Measurements from ENCODE around the gene FBXW9. TPM values are rescaled to one million over a fixed set of nuclear protein-coding genes. Genes with fewer than 3 reads are reported as not detected.
"Not testable (repeated sequence)": the region's sequence is repeated elsewhere in the genome, so short reads cannot be mapped to it uniquely, and the experiment has no call there.

FBXW9 gene
- total and polyA plus RNA-seq, 11 donors: 1.0 to 5.0 (median 2.4) TPM

GRCh38 chr19:12646551-12646950 lies 49.9 kb downstream of the FBXW9 start:
- no peak for TF ChIP-seq POLR2A (IDR thresholded peaks at IDR 0.05)
- no peaks in the 10 kb centered on the region for H3K27me3 ChIP-seq
- peaks cover 3 to 18% (median 10%) of the 10 kb centered on the region in 12 donors for H3K4me1 ChIP-seq
- intact Hi-C loops (cut with DNase I): no loop called here
- WGBS, 4 donors: 77 to 90% (median 84%) methylated on average over 10 of the region's 10 CpGs
- no peak for DNase-seq
- H3K9me3 ChIP-seq: no peaks in the 10 kb centered on the region
- peaks cover 0 to 15% (median 0%) of the 10 kb centered on the region in 9 donors for H3K36me3 ChIP-seq
- H3K27ac ChIP-seq: no peak overlapping the region
- H3K4me3 ChIP-seq: no peak overlapping the region
- no peak for ATAC-seq

- intact Hi-C loops (cut with DNase I); DNase-seq; H3K4me3 ChIP-seq; H3K27ac ChIP-seq; ATAC-seq; H3K9me3 ChIP-seq; H3K27me3 ChIP-seq; H3K36me3 ChIP-seq: not testable (repeated sequence)
- 95 to 97% (median 96%) methylated on average over 14 of the region's 14 CpGs for whole genome bisulfite sequencing, 4 donors
- peaks cover 3 to 27% (median 16%) of the 10 kb centered on the region in 12 donors for H3K4me1 ChIP-seq
Observed at GRCh38 chr19:12643716-12644115, 52.7 kb downstream of the FBXW9 start.

GRCh38 chr19:12642506-12642905 lies 53.9 kb downstream of the FBXW9 start:
- 89 to 94% (median 93%) methylated on average over 26 of the region's 26 CpGs for WGBS, 4 donors
- Histone ChIP-seq H3K27ac (no peak overlapping the region), H3K27me3 (no peaks in the 10 kb centered on the region), H3K36me3 (peaks cover 0 to 6% (median 0%) of the 10 kb centered on the region in 9 donors), H3K4me1 (peaks cover 0 to 15% (median 7%) of the 10 kb centered on the region in 12 donors), H3K9me3 (no peaks in the 10 kb centered on the region), H3K4me3 (no peak overlapping the region)
- ATAC-seq: no peak
- TF ChIP-seq POLR2A (IDR thresholded peaks at IDR 0.05) (no peak), CTCF (IDR thresholded peaks at IDR 0.05) (no peak)
- no peak for DNase-seq
- intact Hi-C loops (cut with DNase I): no loop called here

- ATAC-seq: no peak
- intact Hi-C loops (cut with DNase I): no loop called here
Observed at GRCh38 chr19:12641456-12641855, 55.0 kb downstream of the FBXW9 start.

More at GRCh38 chr19:12641456-12641855, 55.0 kb downstream of the FBXW9 start:
- Histone ChIP-seq H3K9me3 (no peaks in the 10 kb centered on the region), H3K4me3 (no peak overlapping the region), H3K27ac (no peak overlapping the region), H3K27me3 (no peaks in the 10 kb centered on the region), H3K4me1 (peaks cover 0 to 12% (median 7%) of the 10 kb centered on the region in 12 donors), H3K36me3 (peaks cover 0 to 6% (median 0%) of the 10 kb centered on the region in 9 donors)
- 54 to 73% (median 69%) methylated on average over 7 to 13 of the region's 13 CpGs for WGBS, 4 donors
- TF ChIP-seq POLR2A (IDR thresholded peaks at IDR 0.05) (no peak), CTCF (IDR thresholded peaks at IDR 0.05) (no peak)
- DNase-seq: no peak
